ENCODE data around the gene USP14. TPM values are rescaled to one million over a fixed set of nuclear protein-coding genes. Genes with fewer than 3 reads are reported as not detected.
A peak's percentile ranks its signal among the peaks of the same experiment; 100 is the strongest.
"Not testable (repeated sequence)": the region's sequence is repeated elsewhere in the genome, so short reads cannot be mapped to it uniquely, and the experiment has no call there.

Gene USP14
- 10 to 100 TPM; 42.6 to 47.2 TPM for total RNA-seq
- long read RNA-seq, full-length matches to known transcripts, result 70 of 72 reads
- long read RNA-seq, partial matches to known transcripts, result 1 of 72 reads
- long read RNA-seq, other reads (novel, unspliced or antisense), result 1 of 72 reads

GRCh38 chr18:158128-159036 is at the start of gene USP14:
Gene USP14 (plus strand): TSS chr18:158557. CDS start chr18:158699, 142 bp downstream.
- intact Hi-C loops (cut with DNase I), result no loop called here
- peak; percentile 98 to 99 for ATAC-seq

GRCh38 chr18:108665-109063 is 49.7 kb upstream of the USP14 start:
- DNase-seq; intact Hi-C loops (cut with DNase I): not testable (repeated sequence)
- ATAC-seq, result peak; percentile 8 to 22

More at GRCh38 chr18:158128-159036, at the start of gene USP14:
- peak; percentile 98 for DNase-seq

- ATAC-seq (peak in 1 of 2 donors; percentile 29), DNase-seq (peak; percentile 22)
- intact Hi-C loops (cut with DNase I), result not testable (repeated sequence)
Measured at GRCh38 chr18:109130-109921, 49.0 kb upstream of the USP14 start.

- DNase-seq; intact Hi-C loops (cut with DNase I); ATAC-seq: not testable (repeated sequence)
Measured at GRCh38 chr18:109922-110261, 48.5 kb upstream of the USP14 start.

GRCh38 chr18:110351-111201 is 47.8 kb upstream of the USP14 start:
- DNase-seq; intact Hi-C loops (cut with DNase I): not testable (repeated sequence)
- peak in 1 of 2 donors; percentile 2 for ATAC-seq

- ATAC-seq (peak; percentile 51 to 56), DNase-seq (peak; percentile 78)
- intact Hi-C loops (cut with DNase I), result no loop called here
Measured at GRCh38 chr18:111306-112014, 46.9 kb upstream of the USP14 start.

GRCh38 chr18:112015-112733 is 46.2 kb upstream of the USP14 start:
- peak; percentile 30 for DNase-seq
- intact Hi-C loops (cut with DNase I), result not testable (repeated sequence)
- ATAC-seq, result peak in 1 of 2 donors; percentile 2

- ATAC-seq; intact Hi-C loops (cut with DNase I); DNase-seq: not testable (repeated sequence)
Measured at GRCh38 chr18:120539-121260, 37.7 kb upstream of the USP14 start.

- no peak for DNase-seq
- ATAC-seq, result no peak
- intact Hi-C loops (cut with DNase I), result no loop called here
Measured at GRCh38 chr18:135045-135444, 23.3 kb upstream of the USP14 start.

GRCh38 chr18:136433-136832 is 21.9 kb upstream of the USP14 start:
- intact Hi-C loops (cut with DNase I), result no loop called here
- no peak for ATAC-seq
- DNase-seq, result no peak

- ATAC-seq (no peak), DNase-seq (no peak)
- intact Hi-C loops (cut with DNase I), result no loop called here
Measured at GRCh38 chr18:137327-137726, 21.0 kb upstream of the USP14 start.

GRCh38 chr18:140670-141266 is 17.6 kb upstream of the USP14 start:
- intact Hi-C loops (cut with DNase I), result no loop called here
- no peak for DNase-seq
- no peak for ATAC-seq

GRCh38 chr18:142624-143296 is 15.6 kb upstream of the USP14 start:
- DNase-seq; ATAC-seq; intact Hi-C loops (cut with DNase I): not testable (repeated sequence)

- DNase-seq, result no peak
Measured at GRCh38 chr18:148841-149240, 9.5 kb upstream of the USP14 start.

GRCh38 chr18:154151-154550 is 4.2 kb upstream of the USP14 start:
- DNase-seq (no peak), ATAC-seq (no peak)
- intact Hi-C loops (cut with DNase I), result no loop called here

More at GRCh38 chr18:148841-149240, 9.5 kb upstream of the USP14 start:
- intact Hi-C loops (cut with DNase I), result no loop called here
- no peak for ATAC-seq

- intact Hi-C loops (cut with DNase I), result no loop called here
- DNase-seq, result no peak
- ATAC-seq, result no peak
Measured at GRCh38 chr18:155688-156087, 2.7 kb upstream of the USP14 start.

All from left cardiac atrium (tissue), 4 donors.